HG03558 (cell line): ENCODE measurements around the gene C1orf74.
"Not testable (repeated sequence)": the region's sequence is repeated elsewhere in the genome, so short reads cannot be mapped to it uniquely, and the experiment has no call there.

Experiments
- ATAC-seq: cut with Tn5 transposase; IDR thresholded peaks from one replicate; pipeline ENCODE4 v1.9.1; 2021; ENCODE audit warnings: moderate number of reproducible peaks; ENCODE audit not compliant: unreplicated experiment; ENCODE audit errors: extremely low read depth

C1orf74 gene

GRCh38 chr1:209805875-209806760, 21.8 kb upstream of the C1orf74 start, which contains the start of gene IRF6:
Gene IRF6 (minus strand): TSS chr1:209806142. CDS start chr1:209801413, 4,729 bp downstream.
- peak; percentile 46 for ATAC-seq

GRCh38 chr1:209805341-209805781, 21.0 kb upstream of the C1orf74 start:
- ATAC-seq, result no peak

GRCh38 chr1:209803568-209803967, 19.2 kb upstream of the C1orf74 start:
- no peak for ATAC-seq

- ATAC-seq, result no peak
These were observed 18.4 kb upstream of the C1orf74 start for GRCh38 chr1:209802780-209803152.

- ATAC-seq, result no peak
These were observed 17.9 kb upstream of the C1orf74 start for GRCh38 chr1:209802117-209802779.

GRCh38 chr1:209800984-209801834, 16.9 kb upstream of the C1orf74 start:
- no peak for ATAC-seq

- no peak for ATAC-seq
These were observed 13.8 kb upstream of the C1orf74 start for GRCh38 chr1:209797978-209798639.

GRCh38 chr1:209793711-209794110, 9.4 kb upstream of the C1orf74 start:
- not testable (repeated sequence) for ATAC-seq

GRCh38 chr1:209791920-209792319, 7.6 kb upstream of the C1orf74 start:
- ATAC-seq, result no peak

GRCh38 chr1:209790286-209791193, 6.2 kb upstream of the C1orf74 start:
- no peak for ATAC-seq

- ATAC-seq, result no peak
These were observed 4.9 kb upstream of the C1orf74 start for GRCh38 chr1:209789245-209789644.

GRCh38 chr1:209787551-209787950, 3.2 kb upstream of the C1orf74 start:
- ATAC-seq, result no peak

GRCh38 chr1:209786146-209786545, 1.8 kb upstream of the C1orf74 start:
- no peak for ATAC-seq

- ATAC-seq, result no peak
These were observed 1.2 kb upstream of the C1orf74 start for GRCh38 chr1:209785592-209785991.

GRCh38 chr1:209783386-209783785, 973 bp downstream of the C1orf74 start:
- ATAC-seq, result no peak

GRCh38 chr1:209780268-209780667, 4.1 kb downstream of the C1orf74 start:
- ATAC-seq, result no peak

GRCh38 chr1:209778102-209778501, 6.3 kb downstream of the C1orf74 start:
- ATAC-seq, result no peak

GRCh38 chr1:209777587-209777986, 6.8 kb downstream of the C1orf74 start:
- no peak for ATAC-seq

- ATAC-seq, result no peak
These were observed 8.7 kb downstream of the C1orf74 start for GRCh38 chr1:209775678-209776077.
